GM12865 (cell line): Measurements from ENCODE around the gene MRPL39.
A peak's percentile ranks its signal among the peaks of the same experiment; 100 is the strongest.

Source experiments
- DNase-seq: peaks from one replicate; pipeline ENCODE4 v3.0.0; 2010; ENCODE audit warnings: low read depth
- H3K4me3 ChIP-seq: 2 replicates; pipeline ENCODE4 v1.5.1; 2011; ENCODE audit warnings: mild to moderate bottlenecking, low read depth, low read length, control low read depth
- TF ChIP-seq, protein P1 (sequence below): IDR thresholded peaks from 2 replicates; pipeline ENCODE4 v1.5.1; 2011; ENCODE audit warnings: low read length, control low read depth, low read depth, inconsistent platforms; ENCODE audit not compliant: insufficient read depth; ENCODE audit errors: missing control alignments

Gene MRPL39

DNA sequence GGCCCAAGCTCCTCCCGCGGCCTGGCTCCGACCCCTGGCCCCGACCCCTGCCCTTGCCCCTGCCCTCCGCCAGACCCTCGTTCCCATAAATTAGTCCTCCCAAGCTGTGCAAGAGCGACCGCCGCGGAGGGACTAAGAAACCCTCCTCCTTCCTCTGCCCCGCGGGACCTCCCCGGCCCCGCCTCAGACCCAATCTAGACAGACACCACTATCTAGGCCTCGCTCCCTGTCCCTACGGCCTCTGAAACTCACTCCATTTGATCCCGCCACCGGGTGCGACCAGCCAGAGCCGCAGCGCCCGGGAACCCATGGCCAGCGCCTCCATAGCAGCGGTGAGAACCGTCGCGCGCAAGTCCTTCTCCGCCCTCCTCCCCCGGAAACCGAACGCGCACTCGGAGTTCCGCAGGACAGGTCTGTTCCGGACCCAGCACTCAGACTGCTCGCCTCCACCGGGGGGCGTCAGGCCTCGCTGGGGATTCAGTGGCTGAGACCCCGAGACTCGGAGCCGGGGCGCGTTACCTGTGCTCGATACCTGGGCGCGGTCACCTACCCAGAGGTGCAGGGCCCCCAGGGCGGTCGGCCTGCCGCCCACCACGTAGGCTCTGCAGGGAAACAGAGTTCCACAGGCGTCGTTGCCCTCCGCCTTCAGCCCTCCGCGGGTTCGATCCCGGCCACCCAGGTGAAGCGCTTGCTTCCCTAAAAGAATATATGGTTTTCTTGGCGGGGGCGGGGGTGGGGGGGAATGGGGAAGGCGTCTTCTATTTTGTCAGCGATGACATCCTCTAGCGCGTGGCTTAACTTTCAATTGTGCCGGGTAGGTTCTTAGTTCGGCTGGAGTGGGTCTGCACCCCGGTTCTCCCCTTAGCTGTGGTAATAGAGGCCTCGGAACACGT, at the start of gene MRPL39:
Gene MRPL39, minus strand, starts transcription at position 331 of the 893 bp plus-strand sequence. Its CDS starts 6 bp downstream, at position 325.
- TF ChIP-seq, protein P1, sequence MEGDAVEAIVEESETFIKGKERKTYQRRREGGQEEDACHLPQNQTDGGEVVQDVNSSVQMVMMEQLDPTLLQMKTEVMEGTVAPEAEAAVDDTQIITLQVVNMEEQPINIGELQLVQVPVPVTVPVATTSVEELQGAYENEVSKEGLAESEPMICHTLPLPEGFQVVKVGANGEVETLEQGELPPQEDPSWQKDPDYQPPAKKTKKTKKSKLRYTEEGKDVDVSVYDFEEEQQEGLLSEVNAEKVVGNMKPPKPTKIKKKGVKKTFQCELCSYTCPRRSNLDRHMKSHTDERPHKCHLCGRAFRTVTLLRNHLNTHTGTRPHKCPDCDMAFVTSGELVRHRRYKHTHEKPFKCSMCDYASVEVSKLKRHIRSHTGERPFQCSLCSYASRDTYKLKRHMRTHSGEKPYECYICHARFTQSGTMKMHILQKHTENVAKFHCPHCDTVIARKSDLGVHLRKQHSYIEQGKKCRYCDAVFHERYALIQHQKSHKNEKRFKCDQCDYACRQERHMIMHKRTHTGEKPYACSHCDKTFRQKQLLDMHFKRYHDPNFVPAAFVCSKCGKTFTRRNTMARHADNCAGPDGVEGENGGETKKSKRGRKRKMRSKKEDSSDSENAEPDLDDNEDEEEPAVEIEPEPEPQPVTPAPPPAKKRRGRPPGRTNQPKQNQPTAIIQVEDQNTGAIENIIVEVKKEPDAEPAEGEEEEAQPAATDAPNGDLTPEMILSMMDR: peak; percentile 81
- peak; percentile 95 for DNase-seq
- peak within 1 kb of the TSS; percentile 71 for H3K4me3 ChIP-seq

DNA sequence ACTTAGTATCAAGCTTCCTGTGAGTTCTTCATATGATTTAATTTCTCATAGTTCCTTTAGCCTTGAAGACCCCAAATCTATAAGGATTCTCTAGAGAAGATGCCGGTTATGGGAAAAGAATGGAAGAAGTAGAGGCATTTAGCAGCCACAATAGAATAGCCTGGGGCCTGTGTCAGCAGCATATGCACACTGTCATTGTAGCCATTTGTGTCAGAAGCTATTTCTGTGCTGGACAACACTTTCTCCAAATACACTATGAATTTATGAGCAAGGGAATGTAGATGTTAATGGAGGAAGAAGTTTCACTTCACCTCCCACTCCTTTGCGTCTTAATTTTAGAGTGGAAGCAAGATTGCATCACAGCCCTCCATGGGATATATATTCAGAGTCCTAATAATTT, 49.1 kb upstream of the MRPL39 start:
- DNase-seq: no peak
- TF ChIP-seq, protein P1: no peak
- H3K4me3 ChIP-seq: no peak overlapping the region

DNA sequence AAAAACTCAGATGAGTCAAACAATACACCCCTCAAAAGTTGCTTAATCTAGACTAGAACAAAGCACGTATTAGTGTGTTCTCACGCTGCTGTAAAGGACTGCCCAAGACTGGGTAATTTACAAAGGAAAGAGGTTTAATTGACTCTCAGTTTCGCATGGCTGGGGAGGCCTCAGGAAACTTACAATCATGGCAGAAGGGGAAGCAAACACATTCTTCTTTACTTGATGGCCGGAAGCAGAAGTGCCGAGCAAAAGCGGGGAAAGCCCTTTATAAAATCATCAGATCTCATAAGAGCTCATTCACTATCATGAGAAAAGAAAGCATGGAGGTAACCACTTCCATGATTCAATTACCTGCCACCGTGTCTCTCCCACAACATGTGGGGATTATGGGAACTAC, 41.9 kb upstream of the MRPL39 start:
- TF ChIP-seq, protein P1: no peak
- no peak overlapping the region for H3K4me3 ChIP-seq
- no peak for DNase-seq

DNA sequence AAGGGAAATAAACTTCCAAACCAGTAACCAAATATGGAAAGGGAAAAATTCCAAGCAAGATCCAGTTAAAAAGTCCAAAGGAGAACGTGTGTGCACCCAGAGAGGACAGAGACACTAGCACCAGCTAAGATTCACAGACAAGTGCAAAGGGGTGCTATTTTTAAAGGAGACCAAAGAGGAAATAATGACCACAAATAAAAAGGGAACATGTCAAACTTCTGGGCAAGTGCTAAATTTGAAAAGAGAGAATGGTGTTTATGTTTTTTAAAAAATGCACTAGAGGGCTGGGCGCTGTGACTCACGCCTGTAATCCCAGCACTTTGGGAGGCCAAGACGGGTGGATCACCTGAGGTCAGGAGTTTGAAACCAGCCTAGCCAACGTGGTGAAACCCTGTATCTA, 40.4 kb upstream of the MRPL39 start:
- TF ChIP-seq, protein P1: no peak
- DNase-seq: no peak
- H3K4me3 ChIP-seq: no peak overlapping the region

DNA sequence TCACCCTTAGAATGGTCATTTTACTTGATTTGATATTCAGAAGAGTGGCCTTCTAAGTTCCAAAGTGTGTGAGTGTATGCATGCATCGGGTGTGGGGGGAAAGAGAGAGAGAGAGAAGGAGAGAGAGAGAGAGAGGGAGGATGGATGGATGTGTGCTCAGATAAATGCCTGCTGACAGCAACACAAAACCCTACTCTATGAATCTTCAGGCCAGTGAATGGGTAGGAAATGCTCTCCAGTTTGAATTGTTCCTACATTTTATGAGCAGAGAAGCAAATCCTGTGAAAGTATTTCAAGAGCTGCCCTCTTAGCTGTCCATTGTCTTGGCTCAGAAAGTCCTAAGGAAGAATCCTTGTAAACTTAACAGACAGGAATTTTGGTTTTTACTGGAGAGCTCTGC, 39.2 kb upstream of the MRPL39 start:
- no peak overlapping the region for H3K4me3 ChIP-seq
- TF ChIP-seq, protein P1: no peak
- no peak for DNase-seq

DNA sequence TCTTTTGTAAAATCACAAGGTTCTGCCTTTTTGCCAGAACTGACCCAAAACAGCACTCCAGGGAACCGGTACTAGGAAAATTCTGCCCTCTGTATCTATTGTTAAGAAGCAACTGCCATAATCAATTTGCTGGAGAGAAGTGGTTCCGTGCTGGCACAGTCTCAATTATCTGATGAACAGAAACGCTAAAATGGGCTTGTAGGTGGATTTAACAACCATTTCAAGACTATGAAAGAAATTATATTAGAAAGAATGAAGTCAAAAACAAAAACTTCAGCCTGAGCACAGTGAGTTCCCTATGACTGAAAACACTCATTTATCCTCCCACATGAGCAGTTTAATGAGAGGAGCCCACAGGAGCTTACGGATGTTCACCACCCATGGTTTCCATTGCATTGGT, 36.2 kb upstream of the MRPL39 start:
- TF ChIP-seq, protein P1: no peak
- no peak for DNase-seq
- H3K4me3 ChIP-seq: no peak overlapping the region

DNA sequence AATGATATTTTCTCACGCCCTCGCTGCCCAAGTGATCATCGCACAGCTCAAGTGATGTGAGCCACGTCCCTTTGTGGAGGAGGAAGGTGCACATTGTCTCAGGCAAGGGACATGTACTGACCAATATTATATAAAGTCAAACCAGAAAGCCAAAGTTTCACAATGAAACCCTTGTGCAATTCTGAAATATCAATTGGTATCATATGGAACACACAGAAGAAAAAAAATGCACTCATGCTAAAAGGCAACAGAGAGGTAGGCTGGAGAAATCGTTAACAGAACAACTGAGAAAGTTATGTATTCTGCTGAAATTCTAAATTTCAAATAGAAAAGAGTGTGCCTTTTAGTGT, 33.6 kb upstream of the MRPL39 start:
- TF ChIP-seq, protein P1: no peak
- DNase-seq: no peak
- no peak overlapping the region for H3K4me3 ChIP-seq
